ENCODE data around the gene MACO1. TPM values are rescaled to one million over a fixed set of nuclear protein-coding genes. Genes with fewer than 3 reads are reported as not detected.

Gene MACO1
- total RNA-seq, 1 experiment from 2014 or later: 16.3 TPM

GRCh38 chr1:25538191-25538767 is 107.6 kb downstream of the MACO1 start:
- no peak overlapping the region for H3K4ac ChIP-seq (ENCODE audit: low read depth, low read length)
- Mint-ChIP-seq H3K36me3 (ENCODE audit: insufficient read depth in 1 of 3, low read depth in 3 of 3) (no peaks in the 10 kb centered on the region), H3K9me3 (no peaks in the 10 kb centered on the region), H3K4me3 (no peak overlapping the region), H3K27me3 (ENCODE audit: low read depth) (peaks cover 6% of the 10 kb centered on the region), H3K4me1 (peaks cover 9 to 14% of the 10 kb centered on the region in 2 experiments), H3K27ac (no peak overlapping the region)
- H3K27me3 ChIP-seq (ENCODE audit: insufficient read depth, low read length): no peaks in the 10 kb centered on the region
- no peak overlapping the region for H2BK120ac ChIP-seq (ENCODE audit: low read depth, low read length, poor library complexity, severe bottlenecking)
- H3K27ac ChIP-seq (ENCODE audit: insufficient read length, low read depth, low read length): no peak overlapping the region
- no CpG with 5 or more reads among the region's 4 CpGs for WGBS (ENCODE audit: extremely low coverage, insufficient read length, low lambda C conversion rate)
- H3K56ac ChIP-seq (ENCODE audit: insufficient read length, low read depth, low read length): no peak overlapping the region
- no peak overlapping the region for H3K18ac ChIP-seq (ENCODE audit: insufficient read length, low read depth, low read length)
- TF ChIP-seq, protein P1, sequence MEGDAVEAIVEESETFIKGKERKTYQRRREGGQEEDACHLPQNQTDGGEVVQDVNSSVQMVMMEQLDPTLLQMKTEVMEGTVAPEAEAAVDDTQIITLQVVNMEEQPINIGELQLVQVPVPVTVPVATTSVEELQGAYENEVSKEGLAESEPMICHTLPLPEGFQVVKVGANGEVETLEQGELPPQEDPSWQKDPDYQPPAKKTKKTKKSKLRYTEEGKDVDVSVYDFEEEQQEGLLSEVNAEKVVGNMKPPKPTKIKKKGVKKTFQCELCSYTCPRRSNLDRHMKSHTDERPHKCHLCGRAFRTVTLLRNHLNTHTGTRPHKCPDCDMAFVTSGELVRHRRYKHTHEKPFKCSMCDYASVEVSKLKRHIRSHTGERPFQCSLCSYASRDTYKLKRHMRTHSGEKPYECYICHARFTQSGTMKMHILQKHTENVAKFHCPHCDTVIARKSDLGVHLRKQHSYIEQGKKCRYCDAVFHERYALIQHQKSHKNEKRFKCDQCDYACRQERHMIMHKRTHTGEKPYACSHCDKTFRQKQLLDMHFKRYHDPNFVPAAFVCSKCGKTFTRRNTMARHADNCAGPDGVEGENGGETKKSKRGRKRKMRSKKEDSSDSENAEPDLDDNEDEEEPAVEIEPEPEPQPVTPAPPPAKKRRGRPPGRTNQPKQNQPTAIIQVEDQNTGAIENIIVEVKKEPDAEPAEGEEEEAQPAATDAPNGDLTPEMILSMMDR (conservative IDR thresholded peaks at IDR 0.05): no peak
- H3K79me2 ChIP-seq (ENCODE audit: insufficient read depth, low read length): no peaks in the 10 kb centered on the region
- no peak overlapping the region for H2BK20ac ChIP-seq (ENCODE audit: low read depth, low read length, poor library complexity, severe bottlenecking)
- no peaks in the 10 kb centered on the region; the same call in 1 of the 2 replicates for H3K4me1 ChIP-seq (ENCODE audit: insufficient read depth, low read length)
- H3K23me2 ChIP-seq (ENCODE audit: insufficient read length, low read depth, low read length, poor library complexity, severe bottlenecking): no peaks in the 10 kb centered on the region
- no peak overlapping the region for H3K9ac ChIP-seq (ENCODE audit: extremely low read depth, insufficient read length, low read length)
- no peak overlapping the region for H2BK12ac ChIP-seq (ENCODE audit: insufficient read length, low read depth, low read length)
- no peak overlapping the region for H3K23ac ChIP-seq (ENCODE audit: insufficient read length, low read depth, low read length)
- no peak overlapping the region for H3T11ph ChIP-seq (ENCODE audit: low read length)
- no peaks in the 10 kb centered on the region for H3K9me3 ChIP-seq (ENCODE audit: control insufficient read depth, low read depth, low read length)
- H4K20me1 ChIP-seq (ENCODE audit: control insufficient read depth, insufficient read depth, insufficient read length): no peaks in the 10 kb centered on the region
- no peak overlapping the region for H3K4me2 ChIP-seq (ENCODE audit: insufficient read depth, insufficient read length, low read length)
- H2AK5ac ChIP-seq (ENCODE audit: insufficient read length, low read length): no peak overlapping the region
- H4K91ac ChIP-seq (ENCODE audit: insufficient read length, low read depth, low read length): no peak overlapping the region
- no peak overlapping the region for H2AFZ ChIP-seq (ENCODE audit: low read length)
- no peak for DNase-seq
- no peaks in the 10 kb centered on the region for H3K79me1 ChIP-seq (ENCODE audit: insufficient read depth, low read depth, low read length, poor library complexity, severe bottlenecking)
- H4K5ac ChIP-seq (ENCODE audit: insufficient read length, low read depth, low read length): no peak overlapping the region
- H2BK5ac ChIP-seq (ENCODE audit: insufficient read length, low read length): no peak overlapping the region
- no peak overlapping the region; the same call in 1 of the 2 replicates for H3K14ac ChIP-seq (ENCODE audit: insufficient read depth, low read length)
- no peak overlapping the region for H4K8ac ChIP-seq (replicated peaks; ENCODE audit: insufficient read length, low read depth, low read length)
- H2BK15ac ChIP-seq (ENCODE audit: low read depth, low read length): no peak overlapping the region
